Mesenchymal stem cell (in vitro differentiated cells and primary cell): ENCODE data around the gene TMED7.

ENCODE experiments used
- DNase-seq: peaks from one replicate; pipeline ENCODE4 v3.0.0-alpha.2; 2013
- H2AFZ ChIP-seq: one replicate; pipeline ENCODE4 v1.6.1; 2013; ENCODE audit warnings: low read depth, mild to moderate bottlenecking, control low read depth, inconsistent platforms, low read length, moderate library complexity
- H2AK5ac ChIP-seq: 2 replicates; pipeline ENCODE4 v1.6.1; 2013; ENCODE audit warnings: low read length, moderate library complexity, mild to moderate bottlenecking, inconsistent platforms; ENCODE audit not compliant: severe bottlenecking
- H2BK120ac ChIP-seq: one replicate; pipeline ENCODE4 v1.6.1; 2013; ENCODE audit warnings: low read depth, mild to moderate bottlenecking, inconsistent platforms, low read length, moderate library complexity
- H2BK12ac ChIP-seq, 2 experiments: one replicate each; pipeline ENCODE4 v1.6.1; 2013; ENCODE audit warnings: inconsistent platforms in 2 of 2, low read length in 2 of 2, mild to moderate bottlenecking in 2 of 2, moderate library complexity in 2 of 2, control low read depth in 1 of 2
- H2BK15ac ChIP-seq: one replicate; pipeline ENCODE4 v1.6.1; 2013; ENCODE audit warnings: mild to moderate bottlenecking, low read depth, inconsistent platforms; ENCODE audit not compliant: poor library complexity, severe bottlenecking
- H2BK5ac ChIP-seq: 2 replicates; pipeline ENCODE4 v1.6.1; 2013; ENCODE audit warnings: low read depth, mild to moderate bottlenecking, low read length, control low read depth, inconsistent platforms; ENCODE audit not compliant: poor library complexity, severe bottlenecking
- H3K14ac ChIP-seq, 2 experiments: one replicate each; pipeline ENCODE4 v1.6.1; 2013; ENCODE audit warnings: inconsistent platforms in 2 of 2, low read length in 2 of 2, control low read depth in 1 of 2, mild to moderate bottlenecking in 1 of 2, moderate library complexity in 1 of 2
- H3K18ac ChIP-seq, 2 experiments: one replicate each; pipeline ENCODE4 v1.6.1; 2013; ENCODE audit warnings: inconsistent platforms in 2 of 2, low read length in 2 of 2, control low read depth in 1 of 2, low read depth in 1 of 2, mild to moderate bottlenecking in 1 of 2
- H3K23ac ChIP-seq, 2 experiments: one replicate each; pipeline ENCODE4 v1.6.1; 2013; ENCODE audit warnings: inconsistent platforms in 2 of 2, low read length in 2 of 2, mild to moderate bottlenecking in 2 of 2, moderate library complexity in 2 of 2, control low read depth in 1 of 2
- H3K27ac ChIP-seq: 2 replicates; pipeline ENCODE4 v1.5.1; 2013; ENCODE audit warnings: mild to moderate bottlenecking, moderate library complexity, low read length, control low read depth, inconsistent platforms; ENCODE audit not compliant: poor library complexity, severe bottlenecking
- H3K27me3 ChIP-seq, 2 experiments: 2 replicates each; pipeline versions ENCODE4 v1.6.1 to v1.7.0; 2013; ENCODE audit warnings: low read length in 2 of 2, mild to moderate bottlenecking in 2 of 2, moderate library complexity in 2 of 2, control low read depth in 1 of 2, inconsistent platforms in 1 of 2; ENCODE audit not compliant: control insufficient read depth in 1 of 2, insufficient read depth in 1 of 2
- H3K36me3 ChIP-seq, 2 experiments: 2 replicates each; pipeline versions ENCODE4 v1.6.1 to v1.7.0; 2013; ENCODE audit warnings: low read length in 2 of 2, control low read depth in 1 of 2, inconsistent platforms in 1 of 2, low read depth in 1 of 2, mild to moderate bottlenecking in 1 of 2; ENCODE audit not compliant: insufficient read depth in 2 of 2, control insufficient read depth in 1 of 2
- H3K4ac ChIP-seq, 2 experiments: one replicate each; pipeline ENCODE4 v1.6.1; 2013; ENCODE audit warnings: inconsistent platforms in 2 of 2, low read length in 2 of 2, mild to moderate bottlenecking in 2 of 2, moderate library complexity in 2 of 2, control low read depth in 1 of 2, low read depth in 1 of 2
- H3K4me1 ChIP-seq: 2 replicates; pipeline ENCODE4 v1.6.1; 2013; ENCODE audit warnings: low read depth, low read length, control low read depth; ENCODE audit not compliant: control insufficient read depth, insufficient read depth
- H3K4me2 ChIP-seq: 2 replicates; pipeline ENCODE4 v1.6.1; 2013; ENCODE audit warnings: low read length, mild to moderate bottlenecking, inconsistent platforms; ENCODE audit not compliant: poor library complexity, severe bottlenecking
- H3K4me3 ChIP-seq, 2 experiments: 2 replicates each; pipeline versions ENCODE4 v1.5.1 to v1.7.0; 2013; ENCODE audit warnings: low read length in 2 of 2, mild to moderate bottlenecking in 2 of 2, control low read depth in 1 of 2, low read depth in 1 of 2; ENCODE audit not compliant: insufficient read depth in 1 of 2
- H3K79me1 ChIP-seq: replicated peaks from 2 replicates; pipeline ENCODE4 v1.6.1; 2013; ENCODE audit warnings: mild to moderate bottlenecking, control low read depth, low read length, inconsistent platforms; ENCODE audit not compliant: poor library complexity, severe bottlenecking
- H3K9ac ChIP-seq: 2 replicates; pipeline ENCODE4 v1.7.0; 2013; ENCODE audit warnings: mild to moderate bottlenecking, low read length, moderate library complexity
- H3K9me3 ChIP-seq: 2 replicates; pipeline ENCODE4 v1.7.0; 2013; ENCODE audit warnings: mild to moderate bottlenecking, low read length; ENCODE audit not compliant: control insufficient read depth
- H4K8ac ChIP-seq: one replicate; pipeline ENCODE4 v1.6.1; 2013; ENCODE audit warnings: inconsistent platforms, mild to moderate bottlenecking, low read length, moderate library complexity
- H4K91ac ChIP-seq: one replicate; pipeline ENCODE4 v1.6.1; 2013; ENCODE audit warnings: mild to moderate bottlenecking, low read length, inconsistent platforms
- WGBS: methylation state at CpG from one replicate; pipeline ENCODE4 v1.1.7; 2013; ENCODE audit warnings: mixed read lengths; 5-methylcytosine and 5-hydroxymethylcytosine counted together

Gene TMED7

DNA sequence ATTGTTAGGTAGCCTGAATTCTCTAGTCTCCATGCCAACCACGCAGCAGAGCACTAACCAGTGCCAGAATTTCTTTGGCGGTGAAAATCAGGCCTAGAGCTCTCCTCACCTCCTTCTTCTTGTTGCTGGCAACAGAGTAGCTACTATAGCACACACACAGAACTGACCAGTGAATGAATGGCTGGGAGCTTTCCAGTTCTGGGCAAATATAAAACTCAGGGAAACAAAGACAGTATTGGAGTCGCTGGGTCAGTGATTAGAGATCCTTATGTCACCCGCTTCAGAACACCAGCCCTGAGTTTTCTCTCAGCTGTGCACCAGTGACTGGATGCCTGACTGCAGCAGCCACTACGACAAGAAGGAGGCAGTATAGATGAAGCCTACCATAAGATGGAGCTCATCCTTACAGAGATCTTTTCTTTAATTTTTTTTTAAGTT is 54.4 kb downstream of the TMED7 start:
- no peak overlapping the region for H3K23ac ChIP-seq
- H3K14ac ChIP-seq: no peak overlapping the region
- no peak overlapping the region for H3K18ac ChIP-seq
- H4K8ac ChIP-seq: no peak overlapping the region
- peaks cover 3% of the 10 kb centered on the region for H3K4me1 ChIP-seq
- H2AK5ac ChIP-seq: no peak overlapping the region
- H3K79me1 ChIP-seq: no peaks in the 10 kb centered on the region
- 86% methylated on average over 5 of the region's 5 CpGs for whole genome bisulfite sequencing
- no peak overlapping the region for H3K4ac ChIP-seq
- H2BK5ac ChIP-seq: no peak overlapping the region
- DNase-seq: no peak
- no peak overlapping the region for H3K4me2 ChIP-seq
- H2BK15ac ChIP-seq: no peak overlapping the region
- H3K36me3 ChIP-seq: peaks cover 0 to 3% of the 10 kb centered on the region in 2 experiments
- no peak overlapping the region for H2BK12ac ChIP-seq
- H3K27me3 ChIP-seq: no peaks in the 10 kb centered on the region
- no peak overlapping the region for H2BK120ac ChIP-seq
- H4K91ac ChIP-seq: no peak overlapping the region
- no peak overlapping the region for H3K9ac ChIP-seq
- no peak overlapping the region for H2AFZ ChIP-seq
- H3K9me3 ChIP-seq: peaks cover 4% of the 10 kb centered on the region
- H3K27ac ChIP-seq: no peak overlapping the region
- no peak overlapping the region for H3K4me3 ChIP-seq

DNA sequence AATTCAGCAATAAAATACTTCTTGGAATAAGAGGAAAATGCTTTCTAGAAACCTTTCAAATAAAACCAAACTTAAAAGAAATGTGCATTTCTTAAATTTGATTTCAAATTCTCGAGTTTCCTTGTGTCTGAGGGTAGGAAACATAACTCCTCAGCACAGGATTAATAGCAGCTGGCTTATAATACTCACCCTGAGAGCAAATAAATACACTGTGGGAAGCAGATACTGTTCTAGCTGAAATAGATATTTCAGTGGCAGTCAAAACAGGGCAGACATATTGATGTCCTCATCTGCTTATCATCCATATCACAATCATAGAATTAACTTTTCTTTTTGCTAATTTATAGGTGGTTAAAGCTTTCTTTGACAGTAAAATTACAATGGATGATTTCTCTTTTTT is 57.2 kb downstream of the TMED7 start:
- Histone ChIP-seq H3K36me3 (no peaks in the 10 kb centered on the region), H2BK12ac (no peak overlapping the region), H3K79me1 (no peaks in the 10 kb centered on the region), H3K4me2 (no peak overlapping the region), H2BK5ac (no peak overlapping the region), H4K8ac (no peak overlapping the region), H3K27me3 (no peaks in the 10 kb centered on the region), H3K23ac (no peak overlapping the region), H4K91ac (no peak overlapping the region), H3K4me3 (no peak overlapping the region), H3K9ac (no peak overlapping the region), H3K18ac (no peak overlapping the region), H2BK15ac (no peak overlapping the region), H3K4ac (no peak overlapping the region), H3K4me1 (no peaks in the 10 kb centered on the region), H3K14ac (no peak overlapping the region), H2AK5ac (no peak overlapping the region), H3K9me3 (no peaks in the 10 kb centered on the region), H2BK120ac (no peak overlapping the region), H2AFZ (no peak overlapping the region), H3K27ac (no peak overlapping the region)
- DNase-seq: no peak
- no CpG with 5 or more reads among the region's 1 CpG for WGBS

DNA sequence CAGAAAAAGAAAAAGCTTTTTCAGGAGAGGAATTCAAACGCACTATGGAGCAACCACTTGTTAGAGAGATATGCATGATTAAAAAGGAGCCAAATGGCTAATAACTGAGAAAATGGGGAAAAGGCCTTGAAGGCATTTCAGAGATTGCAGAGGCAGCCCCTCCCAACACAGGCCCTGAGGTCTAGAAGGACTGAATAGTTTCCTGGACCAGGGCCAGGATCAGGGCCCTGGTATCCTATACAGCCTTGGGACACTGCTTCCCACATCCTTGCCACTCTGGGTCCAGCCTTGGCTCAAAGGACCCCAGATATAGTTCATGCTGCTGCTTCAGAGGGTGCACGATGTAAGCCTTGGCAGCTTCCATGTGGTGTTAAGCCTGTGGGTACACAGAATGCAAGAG is 60.6 kb downstream of the TMED7 start:
- Histone ChIP-seq H3K36me3 (no peaks in the 10 kb centered on the region), H3K4me2 (no peak overlapping the region), H2BK5ac (no peak overlapping the region), H2BK120ac (no peak overlapping the region), H2AK5ac (no peak overlapping the region), H3K4me3 (no peak overlapping the region), H3K9ac (no peak overlapping the region), H2AFZ (no peak overlapping the region), H3K4me1 (no peaks in the 10 kb centered on the region), H2BK12ac (no peak overlapping the region), H3K79me1 (no peaks in the 10 kb centered on the region), H3K9me3 (no peaks in the 10 kb centered on the region), H3K18ac (no peak overlapping the region), H3K4ac (no peak overlapping the region), H4K8ac (no peak overlapping the region), H3K27me3 (no peaks in the 10 kb centered on the region), H3K27ac (no peak overlapping the region), H3K14ac (no peak overlapping the region), H4K91ac (no peak overlapping the region), H2BK15ac (no peak overlapping the region), H3K23ac (no peak overlapping the region)
- 89% methylated on average over 2 of the region's 2 CpGs for WGBS
- DNase-seq: no peak
